H1 (cell line): ENCODE data around the gene RPRD1A.

Source experiments
- BRCA1 ChIP-seq: IDR thresholded peaks from 2 replicates; pipeline ENCODE4 v1.6.1; 2012; ENCODE audit warnings: low read depth, low read length, improper control_type of control experiment
- EZH2 ChIP-seq: fragments of 200-600 bp; sonication (generic); IDR thresholded peaks from 2 replicates; pipeline ENCODE4 v1.7.1; 2012; ENCODE audit warnings: low read depth, mild to moderate bottlenecking, moderate library complexity, low read length, inconsistent platforms; ENCODE audit not compliant: severe bottlenecking
- RXRA ChIP-seq: IDR thresholded peaks from 2 replicates; pipeline ENCODE4 v1.6.1; 2011; ENCODE audit warnings: low read depth, mild to moderate bottlenecking, low read length, moderate library complexity; ENCODE audit not compliant: insufficient read depth
- SP4 ChIP-seq: IDR thresholded peaks from 2 replicates; pipeline ENCODE4 v1.6.1; 2012; ENCODE audit warnings: low read length, inconsistent platforms
- SRF ChIP-seq: IDR thresholded peaks from 2 replicates; pipeline ENCODE4 v1.6.1; 2011; ENCODE audit warnings: mild to moderate bottlenecking, low read depth, low read length, moderate library complexity
- TAF1 ChIP-seq: IDR thresholded peaks from 2 replicates; pipeline ENCODE4 v1.6.1; 2011; ENCODE audit warnings: mild to moderate bottlenecking, low read depth, low read length
- TF ChIP-seq, protein P1 (sequence below), 3 experiments: IDR thresholded peaks; 1 replicate in 2 of 3; 2 replicates in 1 of 3; pipeline versions ENCODE4 v1.5.1 to v1.6.1; 2011; ENCODE audit warnings: low read length in 3 of 3, mild to moderate bottlenecking in 3 of 3, inconsistent platforms in 2 of 3, low read depth in 1 of 3, moderate library complexity in 1 of 3; ENCODE audit not compliant: insufficient read depth in 1 of 3; ENCODE audit errors: control extremely low read depth in 1 of 3
- TF ChIP-seq, protein P2 (sequence below): IDR thresholded peaks from 2 replicates; pipeline ENCODE4 v1.6.1; 2011; ENCODE audit warnings: low read length, improper control_type of control experiment

DNA sequence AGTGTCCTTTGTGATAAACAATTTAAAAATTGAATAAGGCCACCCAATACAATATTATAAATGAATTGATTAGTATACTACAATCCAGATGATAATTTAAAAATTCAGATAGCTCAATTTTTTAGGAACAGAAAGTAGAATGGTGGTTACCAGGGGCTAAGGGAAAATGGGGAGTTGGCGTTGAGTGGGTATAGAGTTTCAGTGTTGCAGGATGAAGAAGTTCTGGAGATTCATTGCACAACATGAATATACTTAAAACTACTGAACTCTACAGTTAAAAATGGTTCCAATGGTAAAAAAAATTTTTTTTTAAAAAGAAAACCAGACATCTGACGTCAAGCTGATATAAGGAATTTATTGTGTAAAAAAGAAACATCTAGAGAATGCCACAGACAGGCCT, 40.8 kb upstream of the RPRD1A start:
- TF ChIP-seq EZH2 (no peak), TAF1 (no peak), RXRA (no peak), SRF (no peak), SP4 (no peak), BRCA1 (no peak)
- TF ChIP-seq, protein P1, sequence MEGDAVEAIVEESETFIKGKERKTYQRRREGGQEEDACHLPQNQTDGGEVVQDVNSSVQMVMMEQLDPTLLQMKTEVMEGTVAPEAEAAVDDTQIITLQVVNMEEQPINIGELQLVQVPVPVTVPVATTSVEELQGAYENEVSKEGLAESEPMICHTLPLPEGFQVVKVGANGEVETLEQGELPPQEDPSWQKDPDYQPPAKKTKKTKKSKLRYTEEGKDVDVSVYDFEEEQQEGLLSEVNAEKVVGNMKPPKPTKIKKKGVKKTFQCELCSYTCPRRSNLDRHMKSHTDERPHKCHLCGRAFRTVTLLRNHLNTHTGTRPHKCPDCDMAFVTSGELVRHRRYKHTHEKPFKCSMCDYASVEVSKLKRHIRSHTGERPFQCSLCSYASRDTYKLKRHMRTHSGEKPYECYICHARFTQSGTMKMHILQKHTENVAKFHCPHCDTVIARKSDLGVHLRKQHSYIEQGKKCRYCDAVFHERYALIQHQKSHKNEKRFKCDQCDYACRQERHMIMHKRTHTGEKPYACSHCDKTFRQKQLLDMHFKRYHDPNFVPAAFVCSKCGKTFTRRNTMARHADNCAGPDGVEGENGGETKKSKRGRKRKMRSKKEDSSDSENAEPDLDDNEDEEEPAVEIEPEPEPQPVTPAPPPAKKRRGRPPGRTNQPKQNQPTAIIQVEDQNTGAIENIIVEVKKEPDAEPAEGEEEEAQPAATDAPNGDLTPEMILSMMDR (IDR thresholded peaks at IDR 0.05; ENCODE audit: control extremely low read depth in 1 of 3, insufficient read depth in 1 of 3, low read depth in 1 of 3, low read length in 3 of 3), result no peak
- TF ChIP-seq, protein P2, sequence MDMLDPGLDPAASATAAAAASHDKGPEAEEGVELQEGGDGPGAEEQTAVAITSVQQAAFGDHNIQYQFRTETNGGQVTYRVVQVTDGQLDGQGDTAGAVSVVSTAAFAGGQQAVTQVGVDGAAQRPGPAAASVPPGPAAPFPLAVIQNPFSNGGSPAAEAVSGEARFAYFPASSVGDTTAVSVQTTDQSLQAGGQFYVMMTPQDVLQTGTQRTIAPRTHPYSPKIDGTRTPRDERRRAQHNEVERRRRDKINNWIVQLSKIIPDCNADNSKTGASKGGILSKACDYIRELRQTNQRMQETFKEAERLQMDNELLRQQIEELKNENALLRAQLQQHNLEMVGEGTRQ, result no peak
